HG03280 (cell line): ENCODE results near the gene PRPH.
"Not testable (repeated sequence)": the region's sequence is repeated elsewhere in the genome, so short reads cannot be mapped to it uniquely, and the experiment has no call there.

Source experiments
- ATAC-seq: cut with Tn5 transposase; IDR thresholded peaks from one replicate; pipeline ENCODE4 v1.9.1; 2021; ENCODE audit warnings: mild to moderate bottlenecking, moderate library complexity; ENCODE audit not compliant: unreplicated experiment

The PRPH gene

GRCh38 chr12:49295082-49295936, at the start of gene PRPH:
Gene PRPH, plus strand, starts transcription at chr12:49295147. Its CDS starts 54 bp downstream, at chr12:49295201.
- no peak for ATAC-seq

GRCh38 chr12:49251357-49251756, 43.6 kb upstream of the PRPH start:
- ATAC-seq = no peak

GRCh38 chr12:49253033-49253623, 41.8 kb upstream of the PRPH start:
- ATAC-seq = no peak

- ATAC-seq = not testable (repeated sequence)
Measured at GRCh38 chr12:49255456-49255855, 39.5 kb upstream of the PRPH start.

- ATAC-seq = no peak
Measured at GRCh38 chr12:49255857-49256637, 38.9 kb upstream of the PRPH start.

- not testable (repeated sequence) for ATAC-seq
Measured at GRCh38 chr12:49257508-49258184, 37.3 kb upstream of the PRPH start.

- ATAC-seq = no peak
Measured at GRCh38 chr12:49259452-49259851, 35.5 kb upstream of the PRPH start.

- ATAC-seq = no peak
Measured at GRCh38 chr12:49260166-49260565, 34.8 kb upstream of the PRPH start.

- no peak for ATAC-seq
Measured at GRCh38 chr12:49260571-49261363, 34.2 kb upstream of the PRPH start.

GRCh38 chr12:49261721-49262120, 33.2 kb upstream of the PRPH start:
- no peak for ATAC-seq

- ATAC-seq = no peak
Measured at GRCh38 chr12:49263400-49263763, 31.6 kb upstream of the PRPH start.

- peak; percentile 22 for ATAC-seq
Measured at GRCh38 chr12:49264466-49264872, 30.5 kb upstream of the PRPH start.

GRCh38 chr12:49264873-49265792, 29.8 kb upstream of the PRPH start, which contains the start of gene TUBA1C:
Gene TUBA1C, plus strand, starts transcription at chr12:49265082. Its CDS starts 100 bp downstream, at chr12:49265182.
- peak; percentile 93 for ATAC-seq

- ATAC-seq = not testable (repeated sequence)
Measured at GRCh38 chr12:49269191-49269590, 25.8 kb upstream of the PRPH start.

- ATAC-seq = no peak
Measured at GRCh38 chr12:49272790-49273725, 21.9 kb upstream of the PRPH start.

- no peak for ATAC-seq
Measured at GRCh38 chr12:49273726-49274395, 21.1 kb upstream of the PRPH start.

- no peak for ATAC-seq
Measured at GRCh38 chr12:49274396-49275069, 20.4 kb upstream of the PRPH start.
